NOMO-1 treated with DMSO at 0.1 percent for 48 hours (cell line): ENCODE data around the gene CD160.
A peak's percentile ranks its signal among the peaks of the same experiment; 100 is the strongest.
"Not testable (repeated sequence)": the region's sequence is repeated elsewhere in the genome, so short reads cannot be mapped to it uniquely, and the experiment has no call there.

Experiments
- DNase-seq: peaks from one replicate; lab custom pipeline; 2025; ENCODE audit not compliant: unreplicated experiment; lab: John Stamatoyannopoulos, UW

The CD160 gene

GRCh38 chr1:145708063-145708462 lies 11.2 kb upstream of the CD160 start:
- no peak for DNase-seq

GRCh38 chr1:145710291-145711027 lies 8.8 kb upstream of the CD160 start:
- DNase-seq, result no peak

GRCh38 chr1:145711213-145711651 lies 8.1 kb upstream of the CD160 start:
- no peak for DNase-seq

- DNase-seq, result no peak
Measured at GRCh38 chr1:145714524-145715111, 4.7 kb upstream of the CD160 start.

- DNase-seq, result peak; percentile 28
Measured at GRCh38 chr1:145716641-145717345, 2.5 kb upstream of the CD160 start.

GRCh38 chr1:145717833-145718232 lies 1.5 kb upstream of the CD160 start:
- DNase-seq, result no peak

GRCh38 chr1:145718465-145718864 lies 834 bp upstream of the CD160 start:
- DNase-seq, result not testable (repeated sequence)

GRCh38 chr1:145720556-145720877 lies 1.2 kb downstream of the CD160 start:
- DNase-seq, result no peak

GRCh38 chr1:145720878-145721671 lies 1.8 kb downstream of the CD160 start:
- peak; percentile 8 for DNase-seq

- not testable (repeated sequence) for DNase-seq
Measured at GRCh38 chr1:145726193-145726592, 6.9 kb downstream of the CD160 start.

- DNase-seq, result no peak
Measured at GRCh38 chr1:145729196-145729595, 9.9 kb downstream of the CD160 start.

GRCh38 chr1:145729666-145730436 lies 10.6 kb downstream of the CD160 start:
- no peak for DNase-seq

GRCh38 chr1:145730467-145730866 lies 11.2 kb downstream of the CD160 start:
- DNase-seq, result no peak

- DNase-seq, result no peak
Measured at GRCh38 chr1:145730900-145731299, 11.6 kb downstream of the CD160 start.

- no peak for DNase-seq
Measured at GRCh38 chr1:145736191-145736590, 16.9 kb downstream of the CD160 start.

GRCh38 chr1:145740269-145740668 lies 21.0 kb downstream of the CD160 start:
- no peak for DNase-seq

GRCh38 chr1:145747398-145748247 lies 28.3 kb downstream of the CD160 start:
- peak; percentile 66 for DNase-seq

GRCh38 chr1:145750426-145750825 lies 31.1 kb downstream of the CD160 start:
- peak; percentile 24 for DNase-seq

GRCh38 chr1:145751491-145752037 lies 32.3 kb downstream of the CD160 start:
- DNase-seq, result no peak
